GM12873 (cell line): ENCODE data around the gene GNAZ.

Experiments
- TF ChIP-seq, protein P1 (sequence below): IDR thresholded peaks from 2 replicates; pipeline ENCODE4 v1.5.1; 2012; ENCODE audit warnings: low read depth, mild to moderate bottlenecking, moderate library complexity, low read length, control low read depth; ENCODE audit not compliant: insufficient read depth; ENCODE audit errors: missing control alignments

Gene GNAZ

DNA sequence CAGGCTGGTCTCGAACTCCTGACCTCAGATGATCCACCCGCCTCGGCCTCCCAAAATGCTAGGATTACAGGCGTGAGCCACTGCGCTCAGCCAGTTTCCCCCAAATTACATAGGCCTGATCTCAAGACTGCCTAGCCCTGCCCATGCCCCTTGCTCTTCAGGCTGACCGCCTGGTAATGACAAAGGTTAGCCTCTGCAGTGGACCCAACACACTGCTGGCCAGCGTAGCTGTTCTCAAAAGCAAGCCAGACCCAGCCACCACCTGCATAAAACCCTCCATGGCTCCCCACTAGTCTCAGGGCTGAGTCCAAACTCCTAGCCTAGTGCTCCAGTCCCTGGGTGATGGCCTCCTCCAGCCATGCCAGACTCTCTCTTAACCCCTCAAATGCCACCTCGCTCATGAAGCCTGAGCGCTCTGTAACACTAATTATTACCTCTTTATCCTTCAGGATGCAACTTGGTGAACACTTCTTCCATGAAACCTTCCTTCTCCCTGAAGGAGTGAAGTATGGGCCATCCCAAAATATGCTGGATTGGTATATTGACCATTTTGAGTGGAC, 72.3 kb downstream of the GNAZ start:
- TF ChIP-seq, protein P1, sequence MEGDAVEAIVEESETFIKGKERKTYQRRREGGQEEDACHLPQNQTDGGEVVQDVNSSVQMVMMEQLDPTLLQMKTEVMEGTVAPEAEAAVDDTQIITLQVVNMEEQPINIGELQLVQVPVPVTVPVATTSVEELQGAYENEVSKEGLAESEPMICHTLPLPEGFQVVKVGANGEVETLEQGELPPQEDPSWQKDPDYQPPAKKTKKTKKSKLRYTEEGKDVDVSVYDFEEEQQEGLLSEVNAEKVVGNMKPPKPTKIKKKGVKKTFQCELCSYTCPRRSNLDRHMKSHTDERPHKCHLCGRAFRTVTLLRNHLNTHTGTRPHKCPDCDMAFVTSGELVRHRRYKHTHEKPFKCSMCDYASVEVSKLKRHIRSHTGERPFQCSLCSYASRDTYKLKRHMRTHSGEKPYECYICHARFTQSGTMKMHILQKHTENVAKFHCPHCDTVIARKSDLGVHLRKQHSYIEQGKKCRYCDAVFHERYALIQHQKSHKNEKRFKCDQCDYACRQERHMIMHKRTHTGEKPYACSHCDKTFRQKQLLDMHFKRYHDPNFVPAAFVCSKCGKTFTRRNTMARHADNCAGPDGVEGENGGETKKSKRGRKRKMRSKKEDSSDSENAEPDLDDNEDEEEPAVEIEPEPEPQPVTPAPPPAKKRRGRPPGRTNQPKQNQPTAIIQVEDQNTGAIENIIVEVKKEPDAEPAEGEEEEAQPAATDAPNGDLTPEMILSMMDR = no peak

DNA sequence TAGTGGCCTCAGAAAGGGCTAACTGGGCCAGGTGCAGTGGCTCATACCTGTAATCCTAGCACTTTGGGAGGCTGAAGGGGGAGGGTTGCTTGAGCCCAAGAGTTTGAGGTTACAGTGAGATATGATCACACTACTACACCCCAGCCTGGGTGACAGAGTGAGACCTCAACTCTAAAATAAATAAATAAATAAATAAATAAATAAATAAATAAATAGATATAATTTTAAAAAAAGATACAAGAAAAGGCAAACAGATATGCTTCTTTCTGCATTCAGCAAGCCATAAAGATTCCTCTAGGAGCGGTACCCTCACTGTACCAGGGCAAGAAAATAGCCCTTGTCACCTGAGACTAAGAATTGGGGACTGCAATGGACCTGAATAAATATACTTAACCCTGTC, 72.8 kb downstream of the GNAZ start:
- TF ChIP-seq, protein P1 = no peak

DNA sequence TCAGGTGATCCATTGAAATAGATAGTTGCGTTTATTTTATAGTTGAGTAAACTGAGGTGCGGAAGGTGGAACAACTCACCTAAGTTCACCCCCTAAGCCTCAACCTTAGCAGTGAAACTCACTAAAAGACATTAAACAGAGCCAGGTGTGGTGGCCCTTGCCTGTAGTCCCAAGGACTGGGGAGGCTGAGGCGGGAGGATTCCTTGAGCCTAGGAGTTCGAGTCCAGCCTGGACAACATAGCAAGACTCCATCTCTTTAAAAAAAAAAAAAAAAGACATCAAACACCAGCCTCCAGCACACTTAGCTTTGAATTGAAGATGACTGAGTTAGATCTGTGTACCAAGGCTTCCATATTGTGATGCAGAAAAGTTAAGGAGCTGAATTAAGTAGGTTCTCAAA, 74.1 kb downstream of the GNAZ start:
- TF ChIP-seq, protein P1 = no peak

DNA sequence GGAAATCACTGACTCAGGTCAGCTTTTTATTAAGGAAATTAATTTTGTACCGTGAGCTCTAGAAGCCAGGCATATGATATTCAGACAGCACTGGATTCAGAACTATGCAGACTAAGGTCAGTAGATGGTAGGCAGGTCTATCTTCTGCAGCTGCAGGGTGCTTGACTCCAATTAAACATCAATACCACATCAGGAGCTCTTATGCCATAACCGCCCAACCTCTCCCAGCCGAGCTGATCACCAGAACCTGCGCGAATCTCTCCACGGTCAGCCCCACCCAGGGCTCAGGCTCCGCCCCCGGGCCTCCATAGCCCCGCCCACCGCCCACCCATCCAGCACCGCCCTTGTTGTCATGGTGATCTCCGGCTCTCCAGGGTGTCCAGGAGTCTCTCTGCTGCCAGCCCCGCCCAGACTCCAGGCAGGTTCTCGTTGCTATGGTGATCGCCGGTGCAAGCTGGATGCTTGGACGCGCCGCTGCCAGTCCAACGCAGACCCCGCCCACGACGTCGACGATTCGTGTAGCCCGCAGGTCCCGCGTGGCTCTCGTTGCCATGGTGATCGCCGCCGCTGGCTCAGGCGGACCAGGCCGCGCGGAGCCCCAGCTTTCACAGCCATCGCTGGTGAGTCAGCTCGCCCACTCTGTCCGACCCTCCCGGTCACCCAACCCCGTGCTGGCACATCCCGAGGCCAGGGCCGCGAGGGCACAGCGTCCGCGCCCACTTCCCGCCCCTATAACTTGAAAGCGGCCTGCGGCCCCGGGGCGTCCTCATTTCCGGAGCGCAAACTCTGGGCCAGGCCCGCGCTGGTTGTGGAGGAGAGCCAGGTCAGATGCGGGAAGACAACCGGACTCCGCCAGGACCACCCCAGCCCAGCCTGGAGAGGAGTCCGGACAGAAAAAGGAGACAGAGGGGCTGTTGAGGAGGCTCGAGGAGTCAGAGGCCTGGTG, 74.9 kb downstream of the GNAZ start, which contains the start of gene RAB36:
Gene RAB36 (plus strand): TSS at position 546 of the 946 bp plus-strand sequence. CDS start 1,140 bp downstream, outside the sequence.
- TF ChIP-seq, protein P1 = no peak

DNA sequence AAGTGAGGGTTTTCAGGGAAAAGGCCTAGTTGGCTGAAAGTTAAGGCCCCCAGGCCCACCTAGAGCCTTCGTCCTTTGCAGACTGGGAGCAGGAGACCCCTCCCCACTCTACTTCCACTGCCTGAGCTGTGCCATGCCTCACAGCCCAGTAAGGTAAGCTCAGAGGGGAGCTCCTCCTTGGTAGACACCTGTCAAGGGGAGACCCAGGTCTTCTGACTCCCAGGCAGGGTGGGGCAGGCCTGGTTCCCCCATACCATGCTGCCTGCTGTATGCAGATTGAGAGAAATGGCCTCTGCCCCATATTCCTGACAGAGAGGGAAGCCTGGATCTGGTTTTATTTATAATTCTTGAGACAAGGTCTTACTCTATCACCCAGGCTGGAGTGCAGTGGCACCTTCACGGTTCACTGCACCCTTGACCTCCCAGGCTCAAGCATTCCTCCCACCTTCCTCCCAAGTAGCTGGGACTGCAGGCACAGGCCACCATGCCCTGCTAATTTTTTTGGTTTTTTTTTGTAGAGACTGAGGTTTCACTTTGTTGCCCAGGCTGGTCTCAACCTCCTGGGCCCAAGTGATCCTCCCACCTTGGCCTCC, 75.7 kb downstream of the GNAZ start:
- TF ChIP-seq, protein P1 = no peak

DNA sequence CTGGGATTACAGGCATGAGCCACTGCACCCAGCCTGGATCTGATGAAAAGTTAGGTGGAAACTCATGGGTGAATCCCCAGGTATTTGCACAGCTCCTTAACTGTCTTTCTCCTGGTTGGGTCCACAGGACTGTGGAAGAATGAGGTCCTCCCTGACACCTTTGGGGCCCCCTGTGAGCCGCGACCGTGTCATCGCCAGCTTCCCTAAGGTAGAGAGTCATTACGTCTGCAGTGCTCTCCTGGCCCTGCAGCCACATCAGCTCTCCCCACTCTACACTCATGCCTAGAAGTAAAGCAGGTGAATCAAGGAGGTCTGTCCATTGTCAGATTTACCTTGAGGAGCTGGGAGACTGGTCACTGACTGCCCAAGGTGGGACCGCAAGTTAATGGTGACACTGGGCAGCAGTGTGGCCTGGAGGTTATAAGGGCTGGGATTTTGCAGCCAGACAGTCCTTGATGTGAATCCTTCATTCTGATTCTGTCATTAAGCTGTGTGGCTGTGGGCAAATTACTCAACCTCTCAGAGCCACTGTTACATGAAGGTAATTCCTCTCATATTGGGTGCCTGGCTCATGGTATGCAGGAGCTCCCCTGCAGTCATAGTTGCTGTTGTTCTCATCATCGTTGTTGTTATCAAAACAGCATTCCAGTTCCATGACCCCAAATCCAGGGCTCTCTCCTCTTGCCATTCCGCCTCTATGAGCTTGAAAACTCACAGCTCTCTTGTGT, 76.3 kb downstream of the GNAZ start:
- TF ChIP-seq, protein P1 = no peak
